Erythroblast (primary cell): ENCODE data around the gene OBP2B.

Experiments used
- GATA1 ChIP-seq: IDR thresholded peaks from 2 replicates; pipeline ENCODE4 v1.6.1; 2011; ENCODE audit warnings: low read depth, mild to moderate bottlenecking, control low read depth, low read length, moderate library complexity
- POLR2A ChIP-seq: IDR thresholded peaks from 2 replicates; pipeline ENCODE4 v1.6.1; 2011; ENCODE audit warnings: mild to moderate bottlenecking, low read length

- TF ChIP-seq GATA1 (no peak), POLR2A (no peak)
Observed at GRCh38 chr9:133234577-133235322, 25.7 kb upstream of the OBP2B start.
